Esophagus muscularis mucosa (tissue), 4 donors: Measurements from ENCODE around the gene DHRS4.

ENCODE experiments used
- EP300 ChIP-seq: sonication (generic); formaldehyde crosslinking; IDR thresholded peaks from one replicate; pipeline ENCODE4 v1.6.1; 2017; ENCODE audit warnings: antibody characterized with exemption
- POLR2A ChIP-seq: fragments of 450-650 bp; IDR thresholded peaks from one replicate; pipeline ENCODE4 v1.6.1; 2017; ENCODE audit warnings: antibody characterized with exemption, moderate library complexity, mild to moderate bottlenecking, low read depth
- TF ChIP-seq, protein P1 (sequence below), 3 experiments: fragments of 200-600 bp in 2 of 3; fragments of 450-650 bp in 1 of 3; sonication (generic) in 2 of 3; IDR thresholded peaks; one replicate each; pipeline ENCODE4 v1.5.1; 2017 to 2019; ENCODE audit warnings: antibody characterized with exemption in 3 of 3, mild to moderate bottlenecking in 2 of 3, moderate library complexity in 1 of 3

- TF ChIP-seq, protein P1, sequence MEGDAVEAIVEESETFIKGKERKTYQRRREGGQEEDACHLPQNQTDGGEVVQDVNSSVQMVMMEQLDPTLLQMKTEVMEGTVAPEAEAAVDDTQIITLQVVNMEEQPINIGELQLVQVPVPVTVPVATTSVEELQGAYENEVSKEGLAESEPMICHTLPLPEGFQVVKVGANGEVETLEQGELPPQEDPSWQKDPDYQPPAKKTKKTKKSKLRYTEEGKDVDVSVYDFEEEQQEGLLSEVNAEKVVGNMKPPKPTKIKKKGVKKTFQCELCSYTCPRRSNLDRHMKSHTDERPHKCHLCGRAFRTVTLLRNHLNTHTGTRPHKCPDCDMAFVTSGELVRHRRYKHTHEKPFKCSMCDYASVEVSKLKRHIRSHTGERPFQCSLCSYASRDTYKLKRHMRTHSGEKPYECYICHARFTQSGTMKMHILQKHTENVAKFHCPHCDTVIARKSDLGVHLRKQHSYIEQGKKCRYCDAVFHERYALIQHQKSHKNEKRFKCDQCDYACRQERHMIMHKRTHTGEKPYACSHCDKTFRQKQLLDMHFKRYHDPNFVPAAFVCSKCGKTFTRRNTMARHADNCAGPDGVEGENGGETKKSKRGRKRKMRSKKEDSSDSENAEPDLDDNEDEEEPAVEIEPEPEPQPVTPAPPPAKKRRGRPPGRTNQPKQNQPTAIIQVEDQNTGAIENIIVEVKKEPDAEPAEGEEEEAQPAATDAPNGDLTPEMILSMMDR (IDR thresholded peaks at IDR 0.05): no peak
- TF ChIP-seq EP300 (no peak), POLR2A (no peak)
Measured at GRCh38 chr14:23929136-23929535, 24.4 kb upstream of the DHRS4 start.
